NT2/D1 (cell line): Measurements from ENCODE around the gene CLMN.

Experiments used
- DNase-seq: peaks from one replicate; pipeline ENCODE4 v3.0.0-alpha.2; 2011; ENCODE audit warnings: low read depth, low spot score
- H3K27me3 ChIP-seq: 2 replicates; pipeline ENCODE4 v1.6.0; 2011; ENCODE audit warnings: mild to moderate bottlenecking; ENCODE audit not compliant: insufficient read length, insufficient read depth
- H3K36me3 ChIP-seq: 2 replicates; pipeline ENCODE4 v1.6.1; 2011; ENCODE audit warnings: mild to moderate bottlenecking, low read length, mixed read lengths; ENCODE audit not compliant: insufficient read depth, insufficient read length
- H3K4me1 ChIP-seq: 2 replicates; pipeline ENCODE4 v1.5.1; 2011; ENCODE audit not compliant: insufficient read depth, insufficient read length
- H3K4me3 ChIP-seq: 2 replicates; pipeline ENCODE4 v1.5.1; 2011; ENCODE audit warnings: low read depth; ENCODE audit not compliant: insufficient read length
- H3K9ac ChIP-seq: 2 replicates; pipeline ENCODE4 v1.6.0; 2011; ENCODE audit warnings: low read depth; ENCODE audit not compliant: insufficient read length
- H3K9me3 ChIP-seq: 2 replicates; pipeline ENCODE4 v1.5.1; 2011; ENCODE audit warnings: mild to moderate bottlenecking, low read length; ENCODE audit not compliant: insufficient read depth
- SUZ12 ChIP-seq: IDR thresholded peaks from 2 replicates; pipeline ENCODE4 v1.6.1; 2011; ENCODE audit not compliant: insufficient read length, insufficient read depth; ENCODE audit errors: extremely low read depth
- YY1 ChIP-seq: IDR thresholded peaks from 2 replicates; pipeline ENCODE4 v1.6.1; 2011; ENCODE audit not compliant: insufficient read length, insufficient read depth
- ZNF274 ChIP-seq: IDR thresholded peaks from 2 replicates; pipeline ENCODE4 v1.6.1; 2011; ENCODE audit warnings: mild to moderate bottlenecking, low read depth, low read length

The CLMN gene

GRCh38 chr14:95132760-95133159 lies 186.9 kb downstream of the CLMN start:
- H3K9ac ChIP-seq: no peak overlapping the region
- TF ChIP-seq ZNF274 (no peak), YY1 (no peak), SUZ12 (no peak)
- DNase-seq: no peak
- peaks cover 34% of the 10 kb centered on the region for H3K36me3 ChIP-seq
- H3K27me3 ChIP-seq: no peaks in the 10 kb centered on the region
- H3K4me1 ChIP-seq: no peaks in the 10 kb centered on the region
- no peak overlapping the region for H3K4me3 ChIP-seq
- no peaks in the 10 kb centered on the region for H3K9me3 ChIP-seq
